K562 (cell line): ENCODE data around the gene SCPEP1. TPM values are rescaled to one million over a fixed set of nuclear protein-coding genes. Genes with fewer than 3 reads are reported as not detected.

Experiments used
- ARID1B ChIP-seq: fragments of 450-650 bp; IDR thresholded peaks from 2 replicates; pipeline ENCODE4 v1.6.1; 2016; ENCODE audit warnings: antibody characterized with exemption, mild to moderate bottlenecking, inconsistent platforms
- CBFA2T3 ChIP-seq: fragments of 450-650 bp; IDR thresholded peaks from 2 replicates; pipeline ENCODE4 v1.6.1; 2017
- ETS1 ChIP-seq: conservative IDR thresholded peaks from 2 replicates; pipeline ENCODE4 v1.6.1; 2011; ENCODE audit warnings: low read depth, mild to moderate bottlenecking, low read length; ENCODE audit not compliant: control insufficient read depth
- HNRNPLL ChIP-seq: fragments of 200-400 bp; formaldehyde crosslinking; IDR thresholded peaks from 2 replicates; pipeline ENCODE4 v1.6.1; 2017; ENCODE audit warnings: low read length, low read depth, mild to moderate bottlenecking; ENCODE audit not compliant: poor library complexity, severe bottlenecking
- MAFK ChIP-seq: IDR thresholded peaks from 2 replicates; pipeline ENCODE4 v1.6.1; 2011; ENCODE audit warnings: low read length, improper control_type of control experiment
- MCM5 ChIP-seq: fragments of 450-650 bp; IDR thresholded peaks from 2 replicates; pipeline ENCODE4 v1.6.1; 2016; ENCODE audit warnings: low read depth
- NBN ChIP-seq: fragments of 450-650 bp; IDR thresholded peaks from 2 replicates; pipeline ENCODE4 v1.6.1; 2016; ENCODE audit warnings: low read depth, mild to moderate bottlenecking
- NFYB ChIP-seq: IDR thresholded peaks from 2 replicates; pipeline ENCODE4 v1.6.1; 2011; ENCODE audit warnings: mild to moderate bottlenecking, moderate library complexity; ENCODE audit not compliant: insufficient read length; ENCODE audit errors: extremely low read depth
- POLR2AphosphoS5 ChIP-seq: IDR thresholded peaks from 2 replicates; pipeline ENCODE4 v1.6.1; 2011; ENCODE audit warnings: mild to moderate bottlenecking, low read depth, low read length, moderate library complexity; ENCODE audit not compliant: control insufficient read depth, insufficient read depth
- RBM17 ChIP-seq: fragments of 200-400 bp; formaldehyde crosslinking; IDR thresholded peaks from 2 replicates; pipeline ENCODE4 v1.6.1; 2017; ENCODE audit warnings: low read depth, mild to moderate bottlenecking, low read length, borderline replicate concordance
- RCOR1 ChIP-seq, 2 experiments: IDR thresholded peaks; 2 replicates each; pipeline ENCODE4 v1.6.1; 2012; ENCODE audit warnings: low read depth in 2 of 2, low read length in 2 of 2, borderline replicate concordance in 1 of 2, improper control_type of control experiment in 1 of 2
- RNF2 ChIP-seq: sonication (generic); IDR thresholded peaks from 2 replicates; pipeline ENCODE4 v1.6.1; 2016
- TFAP4 ChIP-seq: sonication (generic); formaldehyde crosslinking; IDR thresholded peaks from 2 replicates; pipeline ENCODE4 v1.8.0; 2022; ENCODE audit warnings: missing genetic modification reagents, mild to moderate bottlenecking, moderate library complexity, borderline replicate concordance
- VEZF1 ChIP-seq: fragments of 200-800 bp; sonication (Bioruptor generic); IDR thresholded peaks from 2 replicates; pipeline ENCODE4 v1.6.1; 2017; ENCODE audit warnings: missing genetic modification characterization, missing compliant biosample characterization
- ZBTB43 ChIP-seq: sonication (generic); formaldehyde crosslinking; IDR thresholded peaks from 2 replicates; pipeline ENCODE4 v1.8.0; 2023; ENCODE audit warnings: mild to moderate bottlenecking, missing genetic modification reagents
- ZNF384 ChIP-seq: IDR thresholded peaks from 2 replicates; pipeline ENCODE4 v1.6.1; 2012; ENCODE audit warnings: low read depth, low read length, improper control_type of control experiment
- ZNF507 ChIP-seq: conservative IDR thresholded peaks from 2 replicates; pipeline ENCODE4 v1.6.1; 2017; ENCODE audit warnings: missing genetic modification characterization, missing compliant biosample characterization
- polyA plus RNA-seq, 8 experiments: library from polyadenylated mRNA; depleted of rRNA in 4 of 8; stranded (reverse) in 5 of 8; unstranded in 3 of 8; fragments of >200 nt; fragmentation: Nextera tagmentation in 2 of 8; fragmentation: Illumina TruSeq in 1 of 8; extraction: Ambion mirVana in 2 of 8; extraction: Trizol in 1 of 8; gene quantifications; 2 replicates each; pipeline versions ENCODE4 v1.2.1 to v1.2.3, GENCODE V29; 2011 to 2014; ENCODE audit warnings: inconsistent platforms in 1 of 8, missing spikeins in 1 of 8
- total RNA-seq, 7 experiments: library from RNA; depleted of rRNA in 6 of 7; stranded (reverse); fragments of >200 nt in 6 of 7; fragmentation: Illumina TruSeq in 2 of 7; extraction: Trizol in 2 of 7; gene quantifications; 2 replicates each; pipeline versions ENCODE4 v1.2.1 to v1.2.3, GENCODE V29; 2011 to 2021; ENCODE audit warnings: low replicate concordance in 1 of 7

The SCPEP1 gene
- total and polyA plus RNA-seq, 9 of the 15 experiments (the other 6 are each of a cell fraction or from before 2014, with no cell fraction given), result 5.1 to 14.8 (median 7.2) TPM

- no peak for TF ChIP-seq ZNF384
- 0 out of 2 replicates have a peak, but pooled peaks have one; percentile 19 for TF ChIP-seq POLR2AphosphoS5
- no peak for TF ChIP-seq RBM17
- no peak for TF ChIP-seq HNRNPLL
- TF ChIP-seq MAFK, result no peak
- peak; percentile 43; the same call in 1 of the 2 replicates for TF ChIP-seq TFAP4
- no peak for TF ChIP-seq MCM5
- 0 out of 4 replicates have a peak, but pooled peaks of 1 of the 2 experiments have one; percentile 15 for TF ChIP-seq RCOR1 (IDR thresholded peaks at IDR 0.05; ENCODE audit: borderline replicate concordance in 1 of 2, low read depth in 2 of 2, low read length in 2 of 2)
- TF ChIP-seq ETS1, result 0 out of 2 replicates have a peak, but pooled peaks have one; percentile 44
- TF ChIP-seq ZNF507 (tag), result no peak
- no peak; the same call in 1 of the 2 replicates for TF ChIP-seq ARID1B
- 0 out of 2 replicates have a peak, but pooled peaks have one; percentile 30 for TF ChIP-seq NBN
- no peak for TF ChIP-seq ZBTB43 (CRISPR knock-in tag)
- TF ChIP-seq RNF2, result no peak
- no peak for TF ChIP-seq NFYB
- peak; percentile 47 for TF ChIP-seq VEZF1 (CRISPR knock-in tag)
- peak; percentile 44; the same call in 1 of the 2 replicates for TF ChIP-seq CBFA2T3
Measured at GRCh38 chr17:56977673-56978395, at the start of gene SCPEP1 (continued).
